OCI-LY3 (cell line): ENCODE data around the gene ARMH3.
A peak's percentile ranks its signal among the peaks of the same experiment; 100 is the strongest.

ENCODE experiments used
- H2AFZ ChIP-seq: fragments of 200-600, 300-600 bp; shearing (Covaris generic); 2 replicates; pipeline ENCODE4 v1.6.0; 2014; ENCODE audit warnings: antibody characterized with exemption, low read depth, low read length
- H3K27ac ChIP-seq: fragments of 200-600, 300-600 bp; sonication (generic); 2 replicates; pipeline ENCODE4 v1.5.1; 2014; ENCODE audit warnings: mild to moderate bottlenecking, low read length, moderate library complexity, mixed read lengths
- H3K27me3 ChIP-seq: fragments of 200-600, 300-600 bp; sonication (generic); 2 replicates; pipeline ENCODE4 v1.6.1; 2014; ENCODE audit warnings: low read depth, low read length, mixed read lengths
- H3K36me3 ChIP-seq: fragments of 200-600, 300-600 bp; sonication (generic); replicated peaks from 2 replicates; pipeline ENCODE3; 2014; ENCODE audit warnings: low read depth, low read length, mixed read lengths
- H3K4me1 ChIP-seq: fragments of 300-600, 200-600 bp; sonication (generic); 2 replicates; pipeline ENCODE4 v1.6.1; 2014; ENCODE audit warnings: low read length, mixed read lengths
- H3K4me2 ChIP-seq: fragments of 200-600, 300-600 bp; sonication (generic); 2 replicates; pipeline ENCODE4 v1.6.1; 2014; ENCODE audit warnings: low read length, mixed read lengths
- H3K4me3 ChIP-seq: fragments of 300-600, 200-600 bp; sonication (generic); 2 replicates; pipeline ENCODE4 v1.5.1; 2014; ENCODE audit warnings: antibody characterized with exemption, mild to moderate bottlenecking, low read length, moderate library complexity
- H3K79me2 ChIP-seq: fragments of 300-600, 200-600 bp; shearing (Covaris generic); 2 replicates; pipeline ENCODE4 v1.6.1; 2014; ENCODE audit warnings: mild to moderate bottlenecking, low read length, mixed read lengths
- H3K9ac ChIP-seq: fragments of 300-600, 200-600 bp; shearing (Covaris generic); 2 replicates; pipeline ENCODE4 v1.6.0; 2014; ENCODE audit warnings: mild to moderate bottlenecking, low read length, moderate library complexity
- H3K9me3 ChIP-seq: fragments of 200-600, 300-600 bp; shearing (Covaris generic); 2 replicates; pipeline ENCODE4 v1.6.1; 2014; ENCODE audit warnings: low read length, mixed read lengths; ENCODE audit not compliant: insufficient read depth
- H4K20me1 ChIP-seq: fragments of 200-600, 300-600 bp; sonication (generic); 2 replicates; pipeline ENCODE4 v1.6.1; 2016; ENCODE audit warnings: low read length, mixed read lengths; ENCODE audit not compliant: insufficient read depth
- CTCF ChIP-seq: fragments of 200-600, 300-600 bp; sonication (generic); IDR thresholded peaks from 2 replicates; pipeline ENCODE4 v1.5.1; 2014; ENCODE audit warnings: antibody characterized with exemption, low read length, low read depth
- EZH2phosphoT487 ChIP-seq: fragments of 200-600 bp; shearing (Covaris generic); IDR thresholded peaks from 2 replicates; pipeline ENCODE4 v1.6.1; 2018; ENCODE audit warnings: antibody characterized with exemption, mixed run types, low read depth

The ARMH3 gene

GRCh38 chr10:101843032-101844021, 212.6 kb downstream of the ARMH3 start, which contains the start of gene KCNIP2:
Gene KCNIP2, minus strand, starts transcription at chr10:101843800. Its CDS starts 232 bp downstream, at chr10:101843568.
- H3K27me3 ChIP-seq: no peaks in the 10 kb centered on the region
- H4K20me1 ChIP-seq: no peaks in the 10 kb centered on the region; the same call in 1 of the 2 replicates
- H3K4me2 ChIP-seq: peak within 1 kb of the TSS; percentile 92
- peaks cover 35% of the 10 kb centered on the region for H3K4me1 ChIP-seq
- H3K4me3 ChIP-seq: peak within 1 kb of the TSS; percentile 90
- no peaks in the 10 kb centered on the region; the same call in 1 of the 2 replicates for H3K79me2 ChIP-seq
- no peak for TF ChIP-seq EZH2phosphoT487
- TF ChIP-seq CTCF: peak; percentile 70
- peak within 1 kb of the TSS; percentile 59 for H3K9ac ChIP-seq
- no peak within 1 kb of the TSS for H2AFZ ChIP-seq
- no peaks in the 10 kb centered on the region for H3K9me3 ChIP-seq
- no peak within 1 kb of the TSS for H3K27ac ChIP-seq
- H3K36me3 ChIP-seq: no peaks in the 10 kb centered on the region

GRCh38 chr10:101841826-101842225, 214.1 kb downstream of the ARMH3 start:
- no peak overlapping the region for H3K9ac ChIP-seq
- no peaks in the 10 kb centered on the region for H3K9me3 ChIP-seq
- H3K27ac ChIP-seq: no peak overlapping the region
- no peaks in the 10 kb centered on the region for H3K36me3 ChIP-seq
- H3K27me3 ChIP-seq: no peaks in the 10 kb centered on the region
- no peak for TF ChIP-seq EZH2phosphoT487
- no peak for TF ChIP-seq CTCF
- peaks cover 35% of the 10 kb centered on the region for H3K4me1 ChIP-seq
- no peaks in the 10 kb centered on the region; the same call in 1 of the 2 replicates for H3K79me2 ChIP-seq
- no peaks in the 10 kb centered on the region; the same call in 1 of the 2 replicates for H4K20me1 ChIP-seq
- no peak overlapping the region for H2AFZ ChIP-seq
- H3K4me2 ChIP-seq: peak overlapping the region; percentile 92; the same call in 1 of the 2 replicates
- H3K4me3 ChIP-seq: 0 out of 2 replicates have a peak overlapping the region, but pooled peaks have one; percentile 78

GRCh38 chr10:101840741-101841453, 215.1 kb downstream of the ARMH3 start:
- no peaks in the 10 kb centered on the region for H3K36me3 ChIP-seq
- H3K27me3 ChIP-seq: no peaks in the 10 kb centered on the region
- no peaks in the 10 kb centered on the region for H3K9me3 ChIP-seq
- no peaks in the 10 kb centered on the region; the same call in 1 of the 2 replicates for H4K20me1 ChIP-seq
- H3K9ac ChIP-seq: peak overlapping the region; percentile 58
- H2AFZ ChIP-seq: no peak overlapping the region; the same call in 1 of the 2 replicates
- TF ChIP-seq CTCF (peak; percentile 83), EZH2phosphoT487 (no peak)
- peak overlapping the region; percentile 95 for H3K4me2 ChIP-seq
- no peaks in the 10 kb centered on the region; the same call in 1 of the 2 replicates for H3K79me2 ChIP-seq
- peak overlapping the region; percentile 78 for H3K4me3 ChIP-seq
- H3K27ac ChIP-seq: no peak overlapping the region
- H3K4me1 ChIP-seq: peaks cover 35% of the 10 kb centered on the region
